Mesenchymal stem cell (in vitro differentiated cells and primary cell): ENCODE data around the gene SMPD3.

ENCODE experiments used
- DNase-seq: peaks from one replicate; pipeline ENCODE4 v3.0.0-alpha.2; 2013
- H2AFZ ChIP-seq: one replicate; pipeline ENCODE4 v1.6.1; 2013; ENCODE audit warnings: low read depth, mild to moderate bottlenecking, control low read depth, inconsistent platforms, low read length, moderate library complexity
- H2AK5ac ChIP-seq: 2 replicates; pipeline ENCODE4 v1.6.1; 2013; ENCODE audit warnings: low read length, moderate library complexity, mild to moderate bottlenecking, inconsistent platforms; ENCODE audit not compliant: severe bottlenecking
- H2BK120ac ChIP-seq: one replicate; pipeline ENCODE4 v1.6.1; 2013; ENCODE audit warnings: low read depth, mild to moderate bottlenecking, inconsistent platforms, low read length, moderate library complexity
- H2BK12ac ChIP-seq, 2 experiments: one replicate each; pipeline ENCODE4 v1.6.1; 2013; ENCODE audit warnings: inconsistent platforms in 2 of 2, low read length in 2 of 2, mild to moderate bottlenecking in 2 of 2, moderate library complexity in 2 of 2, control low read depth in 1 of 2
- H2BK15ac ChIP-seq: one replicate; pipeline ENCODE4 v1.6.1; 2013; ENCODE audit warnings: mild to moderate bottlenecking, low read depth, inconsistent platforms; ENCODE audit not compliant: poor library complexity, severe bottlenecking
- H2BK5ac ChIP-seq: 2 replicates; pipeline ENCODE4 v1.6.1; 2013; ENCODE audit warnings: low read depth, mild to moderate bottlenecking, low read length, control low read depth, inconsistent platforms; ENCODE audit not compliant: poor library complexity, severe bottlenecking
- H3K14ac ChIP-seq, 2 experiments: one replicate each; pipeline ENCODE4 v1.6.1; 2013; ENCODE audit warnings: inconsistent platforms in 2 of 2, low read length in 2 of 2, control low read depth in 1 of 2, mild to moderate bottlenecking in 1 of 2, moderate library complexity in 1 of 2
- H3K18ac ChIP-seq, 2 experiments: one replicate each; pipeline ENCODE4 v1.6.1; 2013; ENCODE audit warnings: inconsistent platforms in 2 of 2, low read length in 2 of 2, control low read depth in 1 of 2, low read depth in 1 of 2, mild to moderate bottlenecking in 1 of 2
- H3K23ac ChIP-seq, 2 experiments: one replicate each; pipeline ENCODE4 v1.6.1; 2013; ENCODE audit warnings: inconsistent platforms in 2 of 2, low read length in 2 of 2, mild to moderate bottlenecking in 2 of 2, moderate library complexity in 2 of 2, control low read depth in 1 of 2
- H3K27ac ChIP-seq: 2 replicates; pipeline ENCODE4 v1.5.1; 2013; ENCODE audit warnings: mild to moderate bottlenecking, moderate library complexity, low read length, control low read depth, inconsistent platforms; ENCODE audit not compliant: poor library complexity, severe bottlenecking
- H3K27me3 ChIP-seq, 2 experiments: 2 replicates each; pipeline versions ENCODE4 v1.6.1 to v1.7.0; 2013; ENCODE audit warnings: low read length in 2 of 2, mild to moderate bottlenecking in 2 of 2, moderate library complexity in 2 of 2, control low read depth in 1 of 2, inconsistent platforms in 1 of 2; ENCODE audit not compliant: control insufficient read depth in 1 of 2, insufficient read depth in 1 of 2
- H3K36me3 ChIP-seq, 2 experiments: 2 replicates each; pipeline versions ENCODE4 v1.6.1 to v1.7.0; 2013; ENCODE audit warnings: low read length in 2 of 2, control low read depth in 1 of 2, inconsistent platforms in 1 of 2, low read depth in 1 of 2, mild to moderate bottlenecking in 1 of 2; ENCODE audit not compliant: insufficient read depth in 2 of 2, control insufficient read depth in 1 of 2
- H3K4ac ChIP-seq, 2 experiments: one replicate each; pipeline ENCODE4 v1.6.1; 2013; ENCODE audit warnings: inconsistent platforms in 2 of 2, low read length in 2 of 2, mild to moderate bottlenecking in 2 of 2, moderate library complexity in 2 of 2, control low read depth in 1 of 2, low read depth in 1 of 2
- H3K4me1 ChIP-seq: 2 replicates; pipeline ENCODE4 v1.6.1; 2013; ENCODE audit warnings: low read depth, low read length, control low read depth; ENCODE audit not compliant: control insufficient read depth, insufficient read depth
- H3K4me2 ChIP-seq: 2 replicates; pipeline ENCODE4 v1.6.1; 2013; ENCODE audit warnings: low read length, mild to moderate bottlenecking, inconsistent platforms; ENCODE audit not compliant: poor library complexity, severe bottlenecking
- H3K4me3 ChIP-seq, 2 experiments: 2 replicates each; pipeline versions ENCODE4 v1.5.1 to v1.7.0; 2013; ENCODE audit warnings: low read length in 2 of 2, mild to moderate bottlenecking in 2 of 2, control low read depth in 1 of 2, low read depth in 1 of 2; ENCODE audit not compliant: insufficient read depth in 1 of 2
- H3K79me1 ChIP-seq: replicated peaks from 2 replicates; pipeline ENCODE4 v1.6.1; 2013; ENCODE audit warnings: mild to moderate bottlenecking, control low read depth, low read length, inconsistent platforms; ENCODE audit not compliant: poor library complexity, severe bottlenecking
- H3K9ac ChIP-seq: 2 replicates; pipeline ENCODE4 v1.7.0; 2013; ENCODE audit warnings: mild to moderate bottlenecking, low read length, moderate library complexity
- H3K9me3 ChIP-seq: 2 replicates; pipeline ENCODE4 v1.7.0; 2013; ENCODE audit warnings: mild to moderate bottlenecking, low read length; ENCODE audit not compliant: control insufficient read depth
- H4K8ac ChIP-seq: one replicate; pipeline ENCODE4 v1.6.1; 2013; ENCODE audit warnings: inconsistent platforms, mild to moderate bottlenecking, low read length, moderate library complexity
- H4K91ac ChIP-seq: one replicate; pipeline ENCODE4 v1.6.1; 2013; ENCODE audit warnings: mild to moderate bottlenecking, low read length, inconsistent platforms
- whole genome bisulfite sequencing: methylation state at CpG from one replicate; pipeline ENCODE4 v1.1.7; 2013; ENCODE audit warnings: mixed read lengths; 5-methylcytosine and 5-hydroxymethylcytosine counted together

SMPD3 gene

DNA sequence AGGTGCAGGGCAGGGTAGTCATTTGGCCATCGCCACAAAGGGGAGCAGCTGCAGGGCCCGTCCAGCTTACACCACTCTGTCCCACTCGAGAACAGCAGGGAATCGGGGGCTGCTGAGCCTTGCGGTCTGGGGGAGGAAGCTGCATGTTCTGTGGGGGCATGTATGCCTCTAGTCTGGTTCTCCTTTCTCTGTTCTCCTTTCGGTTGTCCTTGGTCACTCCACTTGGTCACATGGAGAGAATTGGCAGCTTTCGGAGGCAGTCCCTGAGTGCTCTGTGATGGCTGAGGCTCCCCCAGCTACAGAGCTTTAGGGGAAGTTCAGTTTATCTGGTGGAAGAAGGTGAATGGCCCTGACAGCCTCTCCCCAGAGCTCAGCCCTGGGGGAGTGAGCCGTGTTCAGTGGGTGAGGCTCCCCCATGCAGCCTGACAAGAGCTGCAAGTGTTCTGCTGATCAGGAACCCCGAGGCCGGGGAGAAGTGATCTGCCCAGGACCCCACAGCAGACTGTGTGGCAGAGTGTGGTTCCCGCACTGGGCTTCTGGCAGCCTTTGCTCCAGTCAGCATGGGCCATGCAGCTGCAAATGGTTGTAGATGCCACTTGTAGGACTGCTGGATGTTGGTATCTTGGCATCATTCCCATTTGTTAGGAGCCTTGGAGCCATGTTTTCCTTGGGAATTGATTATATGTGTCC lies 22.3 kb upstream of the SMPD3 start:
- DNase-seq = no peak
- no peak overlapping the region for H3K23ac ChIP-seq
- no peaks in the 10 kb centered on the region for H3K9me3 ChIP-seq
- no peak overlapping the region for H2BK5ac ChIP-seq
- H3K4me1 ChIP-seq = no peaks in the 10 kb centered on the region
- H3K27me3 ChIP-seq = peaks cover 69 to 73% of the 10 kb centered on the region in 2 experiments
- WGBS = 76% methylated on average over 11 of the region's 11 CpGs
- H4K8ac ChIP-seq = no peak overlapping the region
- no peak overlapping the region for H3K18ac ChIP-seq
- no peak overlapping the region for H3K9ac ChIP-seq
- H2AK5ac ChIP-seq = no peak overlapping the region
- H2BK12ac ChIP-seq = no peak overlapping the region
- no peak overlapping the region for H2BK15ac ChIP-seq
- no peaks in the 10 kb centered on the region for H3K79me1 ChIP-seq
- peak overlapping the region in 1 of 2 experiments; percentile 41 for H3K14ac ChIP-seq
- H3K27ac ChIP-seq = no peak overlapping the region
- H2BK120ac ChIP-seq = no peak overlapping the region
- no peaks in the 10 kb centered on the region for H3K36me3 ChIP-seq
- H3K4me3 ChIP-seq = peak overlapping the region in 1 of 2 experiments; percentile 62
- no peak overlapping the region for H2AFZ ChIP-seq
- no peak overlapping the region for H4K91ac ChIP-seq
- H3K4ac ChIP-seq = no peak overlapping the region
- H3K4me2 ChIP-seq = no peak overlapping the region

- H3K36me3 ChIP-seq = no peaks in the 10 kb centered on the region
- no peaks in the 10 kb centered on the region for H3K9me3 ChIP-seq
- H3K4me3 ChIP-seq = peak overlapping the region in 1 of 2 experiments; percentile 62
- H2BK5ac ChIP-seq = no peak overlapping the region
- no peak overlapping the region for H2BK15ac ChIP-seq
- no peak overlapping the region for H2BK12ac ChIP-seq
- no peak overlapping the region for H3K27ac ChIP-seq
- no peak for DNase-seq
- H3K79me1 ChIP-seq = no peaks in the 10 kb centered on the region
- no peak overlapping the region for H4K91ac ChIP-seq
- no peak overlapping the region for H3K4me2 ChIP-seq
- H3K27me3 ChIP-seq = peaks cover 69 to 74% of the 10 kb centered on the region in 2 experiments
- no peak overlapping the region for H2BK120ac ChIP-seq
- H3K18ac ChIP-seq = no peak overlapping the region
- H2AK5ac ChIP-seq = no peak overlapping the region
- H3K9ac ChIP-seq = peak overlapping the region; percentile 67
- H3K4me1 ChIP-seq = no peaks in the 10 kb centered on the region
- H3K4ac ChIP-seq = no peak overlapping the region
- no peak overlapping the region for H3K23ac ChIP-seq
- 80% methylated on average over 10 of the region's 11 CpGs for WGBS
- no peak overlapping the region for H3K14ac ChIP-seq
- no peak overlapping the region for H2AFZ ChIP-seq
- H4K8ac ChIP-seq = no peak overlapping the region
Measured at GRCh38 chr16:68469796-68470460, 21.6 kb upstream of the SMPD3 start.

DNA sequence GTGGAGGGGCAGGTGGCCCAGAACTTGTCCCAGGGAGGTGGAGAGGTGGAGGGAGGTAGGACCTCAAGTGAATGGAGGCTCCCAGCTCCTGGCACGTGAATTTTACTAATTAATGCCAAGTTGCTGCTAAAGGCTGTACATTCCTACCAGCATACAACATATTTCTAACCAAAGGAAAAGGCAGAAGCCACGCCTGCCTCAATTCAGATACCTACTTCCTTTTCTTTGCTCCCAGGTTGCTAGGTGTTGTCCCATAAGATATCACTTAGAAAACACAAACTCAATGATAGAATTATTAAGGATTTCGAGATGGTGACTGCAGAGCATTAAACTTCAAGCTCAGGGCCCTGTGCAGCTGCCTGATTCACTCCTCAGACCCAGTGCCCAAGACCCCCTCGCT lies 20.5 kb upstream of the SMPD3 start:
- Histone ChIP-seq H2BK5ac (no peak overlapping the region), H2BK15ac (no peak overlapping the region), H3K23ac (peak overlapping the region in 1 of 2 experiments; percentile 9), H3K9me3 (no peaks in the 10 kb centered on the region), H3K9ac (no peak overlapping the region), H4K8ac (no peak overlapping the region), H3K4me3 (no peak overlapping the region), H4K91ac (no peak overlapping the region), H3K4me2 (no peak overlapping the region), H3K27ac (no peak overlapping the region), H2BK120ac (no peak overlapping the region), H3K79me1 (no peaks in the 10 kb centered on the region), H3K18ac (no peak overlapping the region), H3K36me3 (no peaks in the 10 kb centered on the region), H3K14ac (no peak overlapping the region), H2AFZ (no peak overlapping the region), H3K4ac (no peak overlapping the region), H3K27me3 (peaks cover 66 to 76% of the 10 kb centered on the region in 2 experiments), H2AK5ac (no peak overlapping the region), H3K4me1 (no peaks in the 10 kb centered on the region), H2BK12ac (no peak overlapping the region)
- WGBS = 66% methylated on average over 4 of the region's 4 CpGs
- DNase-seq = no peak

DNA sequence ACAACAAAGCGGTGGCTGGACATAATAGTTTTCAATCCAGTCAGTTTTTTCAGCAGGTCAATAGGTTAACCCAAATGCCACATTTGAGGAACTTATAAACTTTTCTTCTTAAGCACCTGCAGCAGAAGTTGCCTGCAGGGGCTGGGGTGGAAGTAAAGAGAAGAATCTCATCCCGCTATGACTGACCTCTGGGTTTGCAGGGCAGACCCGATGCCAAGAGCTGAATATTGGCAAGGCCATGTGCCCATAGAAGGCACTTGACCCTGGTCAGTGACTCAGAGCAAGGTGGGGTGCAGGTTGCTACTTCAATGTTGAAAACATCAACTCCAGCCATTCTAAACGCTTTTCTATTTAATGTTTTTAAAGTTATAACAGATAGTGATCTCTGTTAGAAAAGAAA lies 17.9 kb upstream of the SMPD3 start:
- H3K4me1 ChIP-seq = no peaks in the 10 kb centered on the region
- H2BK12ac ChIP-seq = no peak overlapping the region
- H4K8ac ChIP-seq = no peak overlapping the region
- no peak overlapping the region for H2AFZ ChIP-seq
- H3K4ac ChIP-seq = no peak overlapping the region
- no peak overlapping the region for H4K91ac ChIP-seq
- peaks cover 46 to 65% of the 10 kb centered on the region in 2 experiments for H3K27me3 ChIP-seq
- no peak overlapping the region for H3K18ac ChIP-seq
- H2BK120ac ChIP-seq = no peak overlapping the region
- H3K36me3 ChIP-seq = no peaks in the 10 kb centered on the region
- no peak overlapping the region for H3K23ac ChIP-seq
- H2AK5ac ChIP-seq = no peak overlapping the region
- no peak overlapping the region for H2BK5ac ChIP-seq
- no peak overlapping the region for H3K27ac ChIP-seq
- H3K9me3 ChIP-seq = peaks cover 6% of the 10 kb centered on the region
- H3K14ac ChIP-seq = no peak overlapping the region
- no peak overlapping the region for H3K9ac ChIP-seq
- no peak overlapping the region for H2BK15ac ChIP-seq
- no peaks in the 10 kb centered on the region for H3K79me1 ChIP-seq
- H3K4me3 ChIP-seq = no peak overlapping the region
- DNase-seq = no peak
- 85% methylated on average over 3 of the region's 4 CpGs for WGBS
- no peak overlapping the region for H3K4me2 ChIP-seq
